Left kidney (tissue), 2 donors: ENCODE results near the gene CARNS1. TPM values are rescaled to one million over a fixed set of nuclear protein-coding genes. Genes with fewer than 3 reads are reported as not detected.

ENCODE experiments used
- DNase-seq: peaks from one replicate; pipeline ENCODE4 v3.0.0-alpha.2; 2013
- polyA plus RNA-seq: library from polyadenylated mRNA; unstranded; fragments of 120-200 nt; gene quantifications from one replicate; pipeline ENCODE4 v1.2.1, GENCODE V29; 2013; ENCODE audit not compliant: insufficient read length

CARNS1 gene
- polyA plus RNA-seq, 1 donor = 4.4 TPM

DNA sequence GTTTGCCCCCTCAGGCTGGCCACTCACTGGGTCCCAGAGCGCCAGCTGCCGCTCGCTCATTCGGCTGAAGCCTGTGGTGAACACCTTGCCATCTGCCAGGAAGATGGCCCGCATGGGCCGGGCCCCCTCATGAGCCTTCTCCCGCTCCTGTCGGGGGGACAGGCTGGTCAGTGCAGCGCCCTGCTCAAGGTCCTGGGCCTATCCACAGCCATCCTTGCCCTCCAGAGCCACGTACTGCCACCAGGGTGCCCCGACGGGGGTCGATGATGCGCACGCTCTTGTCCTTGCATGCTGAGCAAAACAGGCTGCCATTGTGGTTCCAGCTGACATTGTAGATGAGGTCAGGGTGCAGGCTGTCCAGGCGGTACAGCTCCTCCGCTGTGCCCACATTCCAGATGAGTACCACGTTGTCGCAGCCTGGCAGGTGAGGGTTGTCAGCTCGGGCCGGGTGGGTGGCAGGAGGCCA, 25.7 kb downstream of the CARNS1 start:
- no peak for DNase-seq

DNA sequence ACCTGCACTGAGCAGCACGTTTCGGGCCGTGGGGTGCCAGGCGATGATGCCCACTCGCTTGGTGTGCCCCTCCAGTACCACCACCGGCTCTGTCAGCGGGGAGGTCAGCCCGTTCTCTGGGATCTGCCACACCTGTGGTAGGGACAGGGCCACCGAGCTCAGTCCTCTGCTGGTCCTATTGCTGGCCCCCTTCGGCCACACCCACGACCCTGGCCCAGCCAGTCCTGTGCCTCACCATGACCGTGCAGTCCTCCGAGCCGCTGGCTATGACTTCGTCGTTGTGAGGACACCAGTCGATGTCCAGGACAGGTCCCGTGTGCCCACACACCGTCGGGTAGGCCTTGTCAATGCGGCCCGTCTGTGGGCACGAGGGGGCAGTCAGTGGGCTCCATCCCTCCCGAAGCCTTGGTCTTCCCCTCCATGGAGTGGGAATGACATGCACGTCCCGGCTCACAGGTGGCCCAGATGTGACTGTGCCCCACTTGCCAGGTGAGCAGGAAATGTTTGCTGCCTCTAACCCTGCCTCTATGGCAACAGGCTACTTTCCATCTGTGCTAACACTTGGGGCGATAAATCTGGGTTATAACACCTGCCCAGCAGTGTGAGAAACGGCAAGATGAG, 26.4 kb downstream of the CARNS1 start:
- no peak for DNase-seq

DNA sequence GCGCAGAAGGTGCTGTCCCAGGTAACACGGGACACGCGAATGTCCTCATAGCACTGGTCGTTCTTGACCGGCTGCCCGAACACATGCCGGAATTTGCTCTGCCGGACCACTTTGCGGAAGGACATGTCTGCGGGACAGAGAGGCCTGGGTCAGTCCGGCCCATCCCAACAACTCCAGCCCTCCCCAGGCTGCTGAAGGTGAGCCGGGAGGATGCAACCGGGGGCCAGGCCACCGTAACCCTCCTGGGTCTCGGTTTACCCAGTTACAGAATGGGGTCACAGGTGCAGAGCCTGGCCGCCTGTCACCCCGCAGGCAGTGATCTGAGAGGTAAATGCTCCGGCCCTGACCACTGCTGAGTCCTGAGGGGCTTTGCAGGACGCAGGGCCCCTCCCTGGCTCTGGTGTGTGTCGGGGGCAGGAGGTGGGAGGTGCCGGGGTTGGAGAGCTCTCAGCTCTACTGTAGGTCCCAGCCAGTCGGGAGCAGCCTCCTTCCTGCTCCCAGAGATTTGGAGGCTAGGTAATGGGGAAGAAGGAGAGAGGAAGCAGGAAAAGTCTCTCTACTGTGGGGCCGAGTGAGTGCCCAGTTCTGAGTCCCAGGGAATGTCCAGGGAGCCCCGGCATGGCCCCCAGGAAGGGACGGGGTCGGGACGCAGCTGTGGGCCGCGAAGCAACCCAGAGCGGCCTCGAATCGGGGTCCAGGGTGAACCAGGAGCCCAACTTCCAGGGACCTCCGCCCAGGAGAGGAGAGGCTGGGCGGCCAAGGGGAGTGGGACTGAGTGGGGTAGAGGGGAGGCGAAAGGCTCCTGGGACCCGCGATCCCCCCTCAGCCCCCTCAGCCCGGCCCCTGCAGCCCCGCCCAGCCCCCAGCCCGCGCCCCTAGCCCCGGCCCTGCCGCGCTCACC, 27.3 kb downstream of the CARNS1 start:
- DNase-seq = no peak

DNA sequence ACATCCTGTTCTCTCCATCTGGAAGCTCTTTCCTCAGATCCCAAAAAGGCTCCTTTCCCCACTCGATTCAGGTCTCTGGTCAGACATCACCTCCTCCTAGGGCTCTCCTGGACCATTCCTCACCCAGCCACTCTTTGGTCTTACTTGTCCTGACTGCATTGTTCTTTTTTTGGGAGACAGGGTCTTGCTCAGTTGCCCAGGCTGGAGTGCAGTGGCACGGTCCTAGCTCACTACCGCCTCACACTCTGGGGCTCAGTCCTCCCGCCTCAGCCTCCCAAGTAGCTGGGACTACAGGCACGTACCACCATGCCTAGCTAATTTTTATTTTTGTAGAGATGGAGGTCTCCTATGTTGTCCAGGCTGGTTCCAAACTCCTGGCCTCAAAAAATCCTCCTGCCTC, 30.0 kb downstream of the CARNS1 start:
- no peak for DNase-seq

DNA sequence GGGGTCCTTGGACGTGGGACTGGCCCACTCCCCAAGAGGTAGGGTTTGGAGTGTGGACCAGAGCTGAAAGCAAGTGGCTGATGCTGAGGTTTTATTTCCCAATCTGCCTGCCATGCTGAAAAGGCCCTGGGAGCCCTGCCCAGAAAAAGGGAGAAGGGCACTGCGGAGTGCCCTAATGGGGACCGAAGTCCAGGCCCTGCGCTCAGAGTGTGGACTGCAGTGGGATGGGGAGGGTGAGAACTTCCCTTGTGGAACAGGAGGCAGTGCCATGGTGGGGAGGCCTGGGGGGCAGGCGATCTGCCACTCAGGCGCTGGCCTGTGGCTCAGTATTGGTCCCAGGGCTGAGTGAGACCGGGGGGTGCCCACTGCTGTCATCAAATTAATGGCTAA, 32.7 kb downstream of the CARNS1 start:
- DNase-seq = no peak

DNA sequence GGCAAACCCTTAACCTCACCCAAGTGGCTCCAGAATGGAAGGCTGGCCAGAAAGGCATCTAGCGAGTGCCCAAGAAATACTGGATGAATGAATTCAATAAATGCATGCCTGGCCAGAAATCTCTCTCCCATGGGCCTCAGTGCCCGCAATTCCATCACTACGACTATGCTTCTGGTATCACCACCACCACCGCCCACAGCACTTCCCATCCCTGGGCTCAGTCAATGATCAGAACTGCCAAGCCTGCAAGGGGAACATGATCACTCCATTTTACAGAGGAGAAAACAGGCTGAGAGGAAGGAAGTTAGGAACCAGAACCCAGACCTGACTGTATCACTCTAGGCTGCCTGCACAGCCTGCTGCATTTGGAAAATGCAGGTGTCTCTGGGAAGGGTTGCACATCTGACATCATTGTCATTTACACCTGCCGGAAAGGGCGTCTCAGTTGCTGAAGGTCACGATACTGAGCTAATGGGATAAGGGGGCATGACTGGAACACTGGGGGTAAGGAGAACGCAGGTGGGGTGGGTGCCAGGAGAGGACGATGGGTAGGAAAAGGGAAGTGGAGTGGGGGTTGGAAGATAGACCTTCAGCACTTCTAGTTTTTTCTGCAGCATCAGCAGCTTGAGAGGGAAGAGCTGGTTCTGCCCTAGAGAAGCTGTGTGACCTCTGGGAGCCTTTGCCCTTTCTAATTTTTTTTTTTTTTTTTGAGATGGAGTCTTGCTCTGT, 33.8 kb downstream of the CARNS1 start:
- no peak for DNase-seq

DNA sequence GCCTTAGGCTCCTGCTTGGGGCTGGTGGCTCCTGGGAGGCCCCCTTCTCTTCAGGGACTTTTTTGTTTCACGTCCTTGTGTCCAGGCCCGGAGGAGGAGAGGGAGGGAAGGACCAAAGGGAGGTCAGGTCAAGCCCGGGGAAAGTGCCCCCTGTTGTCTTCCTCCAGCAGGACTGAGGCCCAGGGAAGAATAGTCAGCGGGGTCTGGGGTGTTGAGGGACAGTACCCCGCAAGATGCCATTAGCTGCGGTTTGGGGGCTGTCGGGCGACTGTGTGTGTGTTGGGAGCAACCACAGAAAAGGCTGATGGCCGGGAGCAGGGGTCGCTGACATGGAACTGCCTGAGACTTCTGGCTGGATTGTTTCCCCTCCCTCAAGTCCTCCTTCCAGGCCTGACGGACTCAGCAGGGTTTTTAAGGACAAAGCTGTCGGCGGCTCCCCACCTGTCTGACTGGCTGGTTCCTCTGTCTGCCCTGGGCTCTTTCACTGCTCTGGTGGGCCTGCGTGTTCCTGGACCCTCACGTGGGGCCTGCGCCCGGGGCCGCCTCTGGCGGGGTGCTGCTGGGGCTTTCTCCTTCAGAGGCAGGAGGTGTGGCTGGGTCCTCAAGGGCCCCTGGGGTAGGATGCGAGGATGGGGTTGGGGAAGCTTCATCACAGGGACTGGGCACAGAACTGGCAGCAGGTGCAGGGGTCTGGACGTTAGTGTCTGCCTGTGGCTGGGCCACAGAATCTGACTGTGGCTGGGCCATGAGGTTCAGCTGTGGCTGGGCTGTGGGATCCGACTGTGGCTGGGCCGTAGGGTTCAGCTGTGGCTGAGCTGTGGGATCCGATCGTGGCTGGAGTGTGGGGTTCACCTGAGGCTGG, 35.5 kb downstream of the CARNS1 start:
- DNase-seq = no peak

DNA sequence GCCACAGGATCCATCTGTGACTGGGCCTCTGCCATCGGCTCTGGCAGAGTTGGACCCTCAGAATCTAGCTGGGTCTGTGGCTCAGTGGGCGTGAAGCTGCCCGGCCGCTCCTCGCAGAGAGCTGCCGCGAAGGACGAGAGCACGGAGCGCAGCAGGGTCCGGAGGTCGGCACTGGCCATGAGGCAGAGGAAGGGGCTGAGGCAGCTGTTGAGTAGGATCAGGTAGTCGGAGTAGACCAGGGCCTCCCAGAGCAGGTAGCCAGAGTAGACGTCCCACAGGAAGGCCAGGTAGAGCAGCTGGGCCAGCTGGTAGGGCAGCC, 36.1 kb downstream of the CARNS1 start:
- no peak for DNase-seq

DNA sequence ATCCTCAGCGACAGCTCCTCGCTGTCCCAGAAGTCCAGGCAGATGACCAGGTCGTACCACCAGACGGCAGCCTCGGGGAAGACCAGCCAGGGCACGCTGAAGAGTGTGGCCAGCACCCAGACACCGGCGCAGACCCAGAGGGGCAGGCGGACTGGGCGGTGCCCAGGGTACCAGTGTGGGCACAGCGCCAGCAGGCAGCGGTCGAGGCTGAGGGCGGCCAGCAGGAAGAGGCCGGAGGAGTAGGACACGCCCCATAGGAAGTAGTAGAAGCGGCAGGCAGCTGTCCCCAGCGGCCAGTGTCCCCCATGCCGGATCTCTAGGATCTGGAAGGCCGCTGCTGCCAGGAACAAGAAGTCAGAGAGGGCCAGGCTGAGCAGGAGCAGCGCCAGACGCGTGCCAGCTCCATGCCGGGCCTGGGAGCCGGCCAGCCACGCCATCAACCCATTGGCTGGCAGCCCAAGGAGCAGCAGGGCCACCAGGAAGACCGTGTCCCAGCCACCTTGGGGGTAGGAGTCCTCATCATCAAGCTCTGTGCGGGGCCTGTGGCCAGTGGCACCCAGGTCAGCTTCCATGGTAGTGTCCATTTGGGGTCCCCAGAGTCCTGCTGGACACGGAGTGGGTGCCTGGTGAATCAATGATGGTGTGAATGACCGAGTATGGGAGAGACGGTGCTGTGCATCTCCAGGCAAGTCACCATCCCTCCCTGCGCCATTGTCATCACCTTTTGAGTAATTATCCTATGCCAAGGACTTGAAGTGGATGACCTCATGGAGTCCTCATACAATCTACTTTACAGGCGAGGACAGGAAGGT, 36.9 kb downstream of the CARNS1 start, which contains the start of gene GPR152:
TSS of gene GPR152 (minus strand) at position 589 of the 812 bp plus-strand sequence. CDS start at position 584, 5 bp downstream.
- DNase-seq = no peak

DNA sequence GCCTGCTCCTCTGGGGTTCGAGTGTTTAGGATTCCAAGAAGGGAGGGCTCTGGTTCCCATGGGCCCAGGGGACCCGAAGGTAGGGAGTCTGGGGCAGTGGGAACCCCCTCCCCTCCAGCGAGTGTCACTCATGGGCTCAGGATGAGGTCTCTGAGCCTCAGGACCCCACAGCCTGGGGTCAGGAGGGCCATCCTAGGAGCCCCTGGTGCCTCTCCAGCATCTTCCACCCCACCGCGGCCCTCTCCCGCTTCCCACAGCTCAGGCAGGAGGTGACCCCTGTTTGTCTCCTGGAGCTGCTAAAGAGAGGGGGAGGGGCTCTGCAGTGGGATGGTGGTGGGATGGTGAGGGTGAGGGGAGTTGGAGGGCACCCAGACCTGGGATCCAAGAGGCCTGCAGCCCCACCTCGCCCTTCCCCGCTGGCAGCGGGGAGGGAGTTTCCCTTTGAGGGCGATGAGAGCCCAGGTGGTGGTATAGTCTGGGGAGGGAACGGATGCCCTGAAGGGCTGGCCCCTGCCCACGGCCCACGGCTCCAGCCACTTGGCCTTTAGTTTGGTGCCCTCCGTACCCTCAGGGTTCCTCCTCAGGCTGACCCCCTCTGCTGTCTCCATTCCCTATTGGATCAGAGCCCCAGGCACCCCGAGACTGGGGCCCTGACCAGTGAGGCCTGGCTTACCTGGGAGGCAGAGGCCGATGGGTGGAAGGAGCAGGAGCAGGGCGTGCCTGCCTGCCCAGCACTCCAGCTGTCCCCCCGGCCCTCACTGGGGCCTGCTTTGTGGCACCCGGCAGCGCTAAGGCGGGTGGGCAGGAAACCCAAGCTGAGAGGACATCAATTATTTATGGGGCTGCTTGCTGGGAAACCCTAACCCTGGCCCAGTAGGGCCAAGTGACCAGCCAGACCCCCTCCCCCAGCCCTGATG, 38.6 kb downstream of the CARNS1 start:
- DNase-seq = no peak

DNA sequence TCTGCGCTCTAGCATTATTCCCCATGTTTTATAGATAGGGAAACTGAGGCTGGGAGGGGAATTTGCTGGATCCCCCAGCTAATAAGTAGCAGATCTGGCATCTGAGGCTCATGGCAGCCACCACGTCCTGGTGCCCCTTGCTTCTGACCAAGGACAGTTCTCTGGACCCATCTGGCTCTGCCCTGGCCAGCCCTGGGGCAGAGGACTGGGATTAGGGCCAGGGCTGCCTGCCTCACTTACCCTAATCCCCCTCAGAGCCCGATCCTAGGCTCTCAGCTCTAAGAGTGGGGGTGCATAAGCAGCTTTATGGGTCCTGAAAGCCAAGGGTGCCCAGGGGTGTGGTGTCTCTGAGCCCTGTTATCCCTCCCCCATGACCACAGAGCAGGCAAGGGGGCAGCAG, 39.6 kb downstream of the CARNS1 start, which contains the start of gene CABP4:
TSS of gene CABP4 (plus strand) at position 301 of the 400 bp plus-strand sequence. CDS start at position 371, 70 bp downstream.
- DNase-seq = no peak

DNA sequence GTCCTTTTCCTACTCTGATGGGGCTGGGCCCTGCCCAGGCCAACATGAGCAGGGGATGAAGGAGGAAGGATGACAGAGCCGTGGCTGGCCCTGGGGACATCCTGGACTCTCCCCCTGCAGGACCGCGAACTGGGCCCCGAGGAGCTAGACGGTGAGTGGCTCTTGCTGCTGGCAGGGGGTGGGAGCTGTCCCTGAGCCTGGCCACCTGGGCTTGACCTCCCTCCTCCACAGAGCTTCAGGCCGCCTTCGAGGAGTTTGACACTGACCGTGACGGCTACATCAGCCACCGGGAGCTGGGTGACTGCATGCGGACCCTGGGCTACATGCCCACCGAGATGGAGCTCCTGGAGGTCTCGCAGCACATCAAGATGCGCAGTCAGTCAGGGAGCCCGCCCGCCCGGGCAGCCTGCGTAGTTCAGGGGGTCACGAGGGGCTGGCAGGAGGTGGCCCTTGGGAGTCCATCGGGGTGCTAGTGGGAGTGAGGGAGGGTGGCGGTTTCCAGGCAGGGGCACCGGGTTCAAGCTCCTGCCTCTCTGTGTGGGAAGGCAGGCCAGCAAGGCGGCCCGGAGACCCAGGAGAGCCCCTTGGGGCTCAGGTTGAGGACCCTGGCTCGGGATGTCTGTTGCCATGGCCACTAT, 40.7 kb downstream of the CARNS1 start:
- DNase-seq = no peak

DNA sequence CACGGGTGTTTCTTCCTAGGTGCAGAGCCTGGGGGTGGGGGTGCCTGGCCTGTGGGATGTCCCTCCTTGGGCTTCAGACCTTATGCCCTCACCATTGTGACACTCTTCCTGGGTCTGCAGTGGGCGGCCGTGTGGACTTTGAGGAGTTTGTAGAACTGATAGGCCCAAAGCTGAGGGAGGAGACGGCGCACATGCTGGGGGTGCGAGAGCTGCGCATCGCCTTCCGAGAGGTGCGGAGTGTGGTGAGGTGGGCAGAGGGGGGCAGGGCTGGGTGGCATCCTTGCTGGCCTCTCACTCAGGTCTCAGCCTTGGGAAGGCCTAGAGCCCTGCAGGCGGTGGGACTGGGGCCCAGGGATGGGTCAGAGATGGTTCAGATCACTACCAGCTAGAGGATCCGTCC, 42.0 kb downstream of the CARNS1 start:
- DNase-seq = no peak

DNA sequence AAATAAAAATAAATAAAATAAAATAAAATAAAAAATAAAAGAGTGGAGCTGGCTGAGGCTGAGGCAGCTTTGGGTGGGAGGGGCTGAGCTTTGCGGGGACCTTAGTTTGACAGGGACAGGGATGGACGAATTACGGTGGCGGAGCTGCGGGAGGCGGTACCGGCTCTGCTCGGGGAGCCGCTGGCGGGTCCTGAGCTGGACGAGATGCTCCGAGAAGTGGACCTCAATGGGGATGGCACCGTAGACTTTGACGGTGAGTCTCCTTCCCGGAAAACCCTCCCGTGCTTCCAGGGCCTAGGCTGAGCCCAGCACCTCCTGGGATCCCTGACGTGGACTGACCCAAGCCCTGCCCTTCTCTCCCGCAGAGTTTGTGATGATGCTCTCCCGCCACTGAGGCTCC, 42.8 kb downstream of the CARNS1 start:
- no peak for DNase-seq

DNA sequence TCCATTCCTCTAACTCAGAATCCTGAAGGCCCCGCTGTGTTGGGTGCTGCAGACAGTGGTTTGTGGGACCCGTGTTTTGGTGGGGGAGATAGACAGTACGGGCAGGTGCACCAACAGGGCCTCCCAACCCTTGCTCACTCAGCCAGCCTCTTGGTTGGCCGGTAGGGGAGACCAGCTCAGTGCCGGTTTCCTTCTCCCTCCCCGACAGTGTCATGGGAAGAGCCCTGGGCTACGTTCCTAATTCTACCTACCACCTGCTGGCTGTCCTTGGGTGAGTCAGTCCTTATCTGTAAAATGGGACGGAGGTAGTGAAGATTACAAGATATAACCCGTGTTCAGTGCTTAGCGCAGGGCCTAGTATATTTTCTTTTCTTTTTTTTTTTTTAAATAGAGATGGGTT, 47.7 kb downstream of the CARNS1 start:
- DNase-seq = no peak

DNA sequence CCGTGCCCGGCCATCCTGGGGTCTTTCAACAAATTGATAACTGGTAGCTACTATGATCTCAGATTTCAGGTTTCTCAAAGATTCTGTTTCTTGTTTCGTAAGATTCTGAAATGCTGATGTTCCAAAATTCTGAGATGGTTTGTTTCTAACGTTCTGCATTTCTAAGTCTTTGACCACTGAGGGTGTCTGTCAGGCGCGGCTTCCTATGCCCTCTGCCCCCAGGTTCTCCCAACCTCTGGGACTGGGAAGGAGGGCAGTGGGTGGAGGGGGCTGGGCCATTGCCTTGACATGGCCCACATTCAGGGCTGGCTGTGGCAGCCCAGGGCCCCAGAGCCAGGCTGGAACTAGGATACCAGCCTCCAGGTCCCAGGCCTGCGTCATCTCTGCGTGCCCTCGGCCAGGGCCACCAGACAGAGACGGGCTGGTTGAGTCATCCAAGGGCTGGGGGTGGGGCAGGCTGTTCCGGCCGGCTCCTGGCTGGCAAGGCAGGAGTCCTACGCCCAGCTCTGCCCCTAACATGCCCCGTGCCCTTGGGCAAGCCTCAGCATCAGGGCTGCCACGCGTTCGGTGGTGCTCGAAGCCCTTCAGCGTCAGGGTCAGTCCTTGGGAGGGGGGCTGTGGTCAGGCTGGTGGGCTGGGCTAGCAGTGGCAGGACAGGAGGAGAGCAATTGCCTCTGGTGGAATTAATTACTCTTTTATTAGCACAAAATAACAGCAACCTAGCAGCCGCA, 48.4 kb downstream of the CARNS1 start:
- no peak for DNase-seq

DNA sequence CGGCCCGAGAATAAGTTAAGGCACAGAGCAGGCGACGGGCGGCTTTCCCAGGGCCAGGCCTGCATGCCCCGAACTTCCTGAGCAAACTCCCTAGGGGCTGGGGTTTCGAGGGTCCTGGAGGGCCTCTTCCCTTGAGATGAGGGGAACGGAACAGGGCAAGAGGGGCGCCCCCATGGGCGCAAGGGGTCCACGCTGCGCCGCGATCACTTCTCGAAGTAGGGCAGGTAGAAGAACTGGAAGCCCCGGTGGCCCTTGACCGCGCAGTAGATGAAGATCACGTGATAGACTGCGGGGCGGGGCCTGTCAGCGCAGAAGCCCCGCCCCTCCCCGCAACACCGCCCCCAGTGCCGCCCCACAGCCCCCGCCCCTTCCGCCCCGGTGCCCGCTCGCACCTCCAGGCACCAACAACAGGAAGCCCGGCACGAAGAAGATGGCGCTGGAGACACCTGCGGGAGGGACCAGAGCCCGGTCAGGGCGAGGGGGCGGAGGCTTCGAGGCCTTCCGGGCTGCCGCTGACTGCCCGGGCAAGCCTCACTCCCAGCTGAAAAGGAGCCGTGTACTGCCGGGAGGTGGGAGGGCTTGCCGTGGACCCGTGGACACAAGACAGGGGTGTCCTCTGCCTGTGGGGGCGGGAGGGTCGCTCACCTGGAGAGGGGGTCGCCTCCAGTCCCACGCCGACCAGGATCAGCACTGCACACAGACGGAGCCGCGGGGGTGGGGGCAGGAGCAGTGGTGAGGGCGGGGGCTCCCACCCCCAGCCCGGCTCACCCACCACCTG, 49.1 kb downstream of the CARNS1 start:
- peak; percentile 79 for DNase-seq

DNA sequence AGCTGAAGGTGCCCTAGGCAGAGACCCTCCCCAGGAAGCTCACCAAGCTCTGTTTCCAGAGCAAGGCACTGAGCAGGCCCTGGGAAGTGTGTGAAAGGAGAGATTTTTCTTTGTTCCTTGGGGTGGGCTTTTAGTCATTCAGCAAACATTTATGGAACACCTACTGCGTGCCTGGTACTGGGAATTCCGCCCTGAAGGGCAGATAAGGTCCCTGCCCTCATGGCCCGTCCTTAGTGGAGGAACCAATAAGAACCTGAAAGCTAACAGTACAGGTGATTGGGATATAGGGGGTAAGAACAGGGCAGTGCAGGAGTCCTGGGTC, 49.7 kb downstream of the CARNS1 start:
- no peak for DNase-seq
